Endodermal cell (in vitro differentiated cells): Measurements from ENCODE around the gene LMO1. TPM values are rescaled to one million over a fixed set of nuclear protein-coding genes. Genes with fewer than 3 reads are reported as not detected.
A peak's percentile ranks its signal among the peaks of the same experiment; 100 is the strongest.

Experiments
- DNase-seq: peaks from one replicate; pipeline ENCODE4 v3.0.0-alpha.2; 2017
- H3K27ac ChIP-seq: 2 replicates; pipeline ENCODE4 v1.5.1; 2013; ENCODE audit warnings: mild to moderate bottlenecking, low read depth, low read length, moderate library complexity
- H3K27me3 ChIP-seq: 2 replicates; pipeline ENCODE4 v1.6.1; 2013; ENCODE audit warnings: mild to moderate bottlenecking, low read length, moderate library complexity; ENCODE audit not compliant: insufficient read depth, control insufficient read depth, poor library complexity, severe bottlenecking
- H3K36me3 ChIP-seq: 2 replicates; pipeline ENCODE4 v1.7.0; 2013; ENCODE audit warnings: mild to moderate bottlenecking, low read length, moderate library complexity; ENCODE audit not compliant: control insufficient read depth, insufficient read depth
- H3K4me1 ChIP-seq: one replicate; pipeline ENCODE4 v1.7.0; 2013; ENCODE audit warnings: low read length; ENCODE audit not compliant: control insufficient read depth, insufficient read depth
- H3K4me3 ChIP-seq: 2 replicates; pipeline ENCODE4 v1.5.1; 2013; ENCODE audit warnings: mild to moderate bottlenecking, low read length, moderate library complexity
- H3K9ac ChIP-seq: 2 replicates; pipeline ENCODE4 v1.6.1; 2013; ENCODE audit warnings: mild to moderate bottlenecking, low read length, moderate library complexity; ENCODE audit not compliant: poor library complexity, severe bottlenecking; ENCODE audit errors: extremely low read depth
- H3K9me3 ChIP-seq: 2 replicates; pipeline ENCODE4 v1.6.1; 2013; ENCODE audit warnings: mild to moderate bottlenecking, low read length, moderate library complexity; ENCODE audit not compliant: control insufficient read depth
- H3K27ac Mint-ChIP-seq: 2 replicates; pipeline ENCODE4 v1.8.0; 2020; ENCODE audit warnings: mixed read lengths
- H3K27me3 Mint-ChIP-seq: 2 replicates; pipeline ENCODE4 v1.8.0; 2021; ENCODE audit warnings: mild to moderate bottlenecking, mixed read lengths; ENCODE audit not compliant: insufficient read depth
- H3K36me3 Mint-ChIP-seq: 2 replicates; pipeline ENCODE4 v1.8.0; 2020; ENCODE audit warnings: low read depth, mixed read lengths
- H3K4me1 Mint-ChIP-seq: 2 replicates; pipeline ENCODE4 v1.8.0; 2020; ENCODE audit warnings: mixed read lengths
- H3K4me3 Mint-ChIP-seq: 2 replicates; pipeline ENCODE4 v1.8.0; 2020; ENCODE audit warnings: mild to moderate bottlenecking, moderate library complexity, mixed read lengths
- H3K9me3 Mint-ChIP-seq: 2 replicates; pipeline ENCODE4 v1.8.0; 2020; ENCODE audit warnings: mild to moderate bottlenecking, mixed read lengths
- WGBS, 2 experiments: methylation state at CpG; one replicate each; pipeline versions ENCODE4 v1.1.5 to v1.1.7; 2013; ENCODE audit warnings: missing lambda C conversion rate in 2 of 2, mixed read lengths in 1 of 2; ENCODE audit not compliant: insufficient coverage in 1 of 2, insufficient read length in 1 of 2; 5-methylcytosine and 5-hydroxymethylcytosine counted together
- total RNA-seq, 2 donors: library from RNA; stranded (reverse); fragmentation: NEBNext Ultra II Directional in 1 of 2; extraction: Animal tissue kit (Norgen Biotek cat#: 25700) in 1 of 2; gene quantifications; 2 replicates in 1 of 2; 3 replicates in 1 of 2; pipeline ENCODE4 v1.2.1, GENCODE V29; 2021
- TF ChIP-seq, protein P1 (sequence below): fragments of 200-600 bp; sonication (generic); conservative IDR thresholded peaks from 2 replicates; pipeline ENCODE4 v1.5.0; 2021; ENCODE audit warnings: antibody characterized with exemption, mild to moderate bottlenecking

LMO1 gene
- total RNA-seq, 2 donors from 2014 or later, result 0.46 TPM; not detected in 1

DNA sequence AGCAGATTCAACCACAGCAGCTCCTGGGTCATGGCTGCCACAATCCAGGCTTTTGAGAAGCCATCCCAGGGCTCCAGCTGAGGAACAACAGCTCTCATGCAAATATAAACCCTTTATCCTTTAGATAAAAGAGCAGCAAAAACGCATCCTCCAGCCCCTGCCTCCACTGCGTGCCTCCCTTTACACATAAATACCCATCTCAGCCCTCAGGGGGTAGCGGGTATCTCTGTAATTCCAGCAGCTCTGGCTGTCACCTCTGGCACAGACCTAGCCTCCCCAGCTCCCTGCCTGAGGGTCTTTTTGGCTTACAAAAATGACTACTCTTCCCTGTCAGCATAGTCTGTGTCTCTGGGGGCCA, 21.6 kb downstream of the LMO1 start:
- TF ChIP-seq, protein P1, sequence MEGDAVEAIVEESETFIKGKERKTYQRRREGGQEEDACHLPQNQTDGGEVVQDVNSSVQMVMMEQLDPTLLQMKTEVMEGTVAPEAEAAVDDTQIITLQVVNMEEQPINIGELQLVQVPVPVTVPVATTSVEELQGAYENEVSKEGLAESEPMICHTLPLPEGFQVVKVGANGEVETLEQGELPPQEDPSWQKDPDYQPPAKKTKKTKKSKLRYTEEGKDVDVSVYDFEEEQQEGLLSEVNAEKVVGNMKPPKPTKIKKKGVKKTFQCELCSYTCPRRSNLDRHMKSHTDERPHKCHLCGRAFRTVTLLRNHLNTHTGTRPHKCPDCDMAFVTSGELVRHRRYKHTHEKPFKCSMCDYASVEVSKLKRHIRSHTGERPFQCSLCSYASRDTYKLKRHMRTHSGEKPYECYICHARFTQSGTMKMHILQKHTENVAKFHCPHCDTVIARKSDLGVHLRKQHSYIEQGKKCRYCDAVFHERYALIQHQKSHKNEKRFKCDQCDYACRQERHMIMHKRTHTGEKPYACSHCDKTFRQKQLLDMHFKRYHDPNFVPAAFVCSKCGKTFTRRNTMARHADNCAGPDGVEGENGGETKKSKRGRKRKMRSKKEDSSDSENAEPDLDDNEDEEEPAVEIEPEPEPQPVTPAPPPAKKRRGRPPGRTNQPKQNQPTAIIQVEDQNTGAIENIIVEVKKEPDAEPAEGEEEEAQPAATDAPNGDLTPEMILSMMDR, result peak; percentile 15
- no peak overlapping the region for H3K4me3 Mint-ChIP-seq
- no peaks in the 10 kb centered on the region for H3K36me3 Mint-ChIP-seq
- no peaks in the 10 kb centered on the region for H3K9me3 Mint-ChIP-seq
- DNase-seq, result peak; percentile 78
- Histone ChIP-seq H3K9me3 (no peaks in the 10 kb centered on the region), H3K27ac (peak overlapping the region; percentile 50), H3K36me3 (no peaks in the 10 kb centered on the region), H3K27me3 (no peaks in the 10 kb centered on the region), H3K4me3 (no peak overlapping the region), H3K4me1 (peaks cover 7% of the 10 kb centered on the region), H3K9ac (no peak overlapping the region)
- 27 to 32% methylated on average over 3 of the region's 3 CpGs for WGBS, 2 experiments
- no peak overlapping the region for H3K27ac Mint-ChIP-seq
- peaks cover 28% of the 10 kb centered on the region for H3K27me3 Mint-ChIP-seq
- H3K4me1 Mint-ChIP-seq, result peaks cover 18% of the 10 kb centered on the region

DNA sequence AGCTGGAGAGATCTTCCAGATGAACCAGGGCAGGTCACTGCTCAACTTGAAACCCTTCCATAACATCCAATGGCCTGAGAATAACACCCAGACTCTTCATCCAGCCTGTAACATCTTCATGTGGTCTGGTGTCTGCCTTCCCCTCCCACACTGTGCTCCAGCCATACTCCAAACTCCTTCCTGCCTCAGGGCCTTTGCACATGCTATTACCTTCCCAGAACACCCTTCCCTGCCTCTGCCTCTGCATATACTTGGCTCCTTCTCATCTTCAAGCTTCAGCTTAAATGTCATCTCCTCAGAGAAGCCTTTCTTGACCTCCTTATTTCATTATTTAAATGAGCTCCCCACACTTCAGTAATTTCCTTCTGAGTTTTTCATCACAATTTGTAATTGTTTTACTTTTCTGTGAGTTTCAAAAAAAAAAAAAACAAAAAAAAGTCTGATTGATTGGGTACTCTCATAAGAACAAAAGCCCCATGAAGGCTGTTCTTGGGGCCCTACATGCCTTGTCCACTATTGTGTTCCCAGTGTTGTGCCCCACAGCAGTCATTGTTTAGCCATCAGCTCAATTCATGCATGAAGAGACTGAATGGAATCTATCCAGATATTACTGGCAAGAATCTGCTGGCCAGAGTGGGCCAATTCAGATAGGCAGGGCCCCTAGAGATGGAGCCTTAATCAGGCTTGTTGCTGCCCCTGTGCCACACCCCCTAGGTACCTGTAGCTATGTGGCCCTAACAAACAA, 22.1 kb downstream of the LMO1 start:
- Histone ChIP-seq H3K4me1 (peaks cover 7% of the 10 kb centered on the region), H3K9ac (no peak overlapping the region), H3K27ac (peak overlapping the region; percentile 50), H3K36me3 (no peaks in the 10 kb centered on the region), H3K27me3 (no peaks in the 10 kb centered on the region), H3K4me3 (no peak overlapping the region), H3K9me3 (no peaks in the 10 kb centered on the region)
- no peak for DNase-seq
- H3K4me1 Mint-ChIP-seq, result peaks cover 18% of the 10 kb centered on the region
- H3K4me3 Mint-ChIP-seq, result no peak overlapping the region
- peaks cover 28% of the 10 kb centered on the region for H3K27me3 Mint-ChIP-seq
- H3K9me3 Mint-ChIP-seq, result no peaks in the 10 kb centered on the region
- no peak overlapping the region for H3K27ac Mint-ChIP-seq
- TF ChIP-seq, protein P1, result no peak
- H3K36me3 Mint-ChIP-seq, result no peaks in the 10 kb centered on the region

DNA sequence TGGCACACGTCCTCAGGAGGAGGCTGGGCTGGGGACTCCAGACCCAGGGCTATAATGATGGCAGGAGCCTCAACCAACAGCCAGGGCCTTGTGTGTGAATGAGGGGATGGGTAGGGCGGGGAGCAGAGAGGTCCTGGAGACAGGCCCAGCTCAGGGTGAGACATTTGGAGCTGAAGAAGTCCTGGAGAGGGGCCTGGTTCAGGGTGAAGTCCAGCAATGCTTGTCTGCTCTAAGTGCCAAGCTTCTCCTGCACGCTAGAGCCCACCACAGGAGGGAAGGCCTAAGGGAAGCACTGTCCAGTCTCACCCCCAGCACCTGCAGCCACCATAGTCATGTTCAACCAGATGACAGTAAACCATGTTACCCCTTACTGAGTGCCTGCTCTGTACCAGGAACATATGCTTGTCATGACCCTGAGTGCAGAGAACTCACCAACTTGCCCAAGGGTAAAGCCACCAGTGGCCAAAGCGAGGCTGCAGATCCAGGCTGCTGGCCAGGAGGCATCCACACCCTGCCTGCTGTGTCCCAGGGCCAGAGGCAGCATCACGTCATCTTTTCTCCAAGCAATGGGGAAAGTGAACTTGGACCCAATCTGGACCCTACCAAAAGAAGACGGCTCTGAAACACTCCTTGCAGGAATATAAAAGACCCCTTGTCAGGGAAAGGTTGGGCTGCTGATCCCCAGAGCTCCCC, 24.0 kb downstream of the LMO1 start:
- no peak for DNase-seq
- H3K4me1 Mint-ChIP-seq, result peaks cover 18% of the 10 kb centered on the region
- no peak overlapping the region for H3K27ac Mint-ChIP-seq
- no peaks in the 10 kb centered on the region for H3K36me3 Mint-ChIP-seq
- Histone ChIP-seq H3K27me3 (no peaks in the 10 kb centered on the region), H3K27ac (no peak overlapping the region), H3K36me3 (no peaks in the 10 kb centered on the region), H3K9ac (no peak overlapping the region), H3K9me3 (no peaks in the 10 kb centered on the region), H3K4me1 (peaks cover 7% of the 10 kb centered on the region), H3K4me3 (no peak overlapping the region)
- H3K9me3 Mint-ChIP-seq, result no peaks in the 10 kb centered on the region
- H3K27me3 Mint-ChIP-seq, result peaks cover 22% of the 10 kb centered on the region
- 90 to 91% methylated on average over 3 to 6 of the region's 6 CpGs for WGBS, 2 experiments
- TF ChIP-seq, protein P1, result no peak
- H3K4me3 Mint-ChIP-seq, result no peak overlapping the region
